Kidney glomerular epithelial cell (primary cell): ENCODE measurements around the gene DRD2.

ENCODE experiments used
- DNase-seq: peaks from one replicate; lab custom pipeline; 2025; lab: John Stamatoyannopoulos, UW

DRD2 gene

GRCh38 chr11:113400631-113401230, 74.5 kb downstream of the DRD2 start:
- no peak for DNase-seq

GRCh38 chr11:113398669-113399430, 76.3 kb downstream of the DRD2 start:
- no peak for DNase-seq

- DNase-seq = no peak
Measured at GRCh38 chr11:113397821-113398220, 77.4 kb downstream of the DRD2 start.

- DNase-seq = no peak
Measured at GRCh38 chr11:113397212-113397611, 78.0 kb downstream of the DRD2 start.

- DNase-seq = no peak
Measured at GRCh38 chr11:113396690-113397089, 78.5 kb downstream of the DRD2 start.

- no peak for DNase-seq
Measured at GRCh38 chr11:113395782-113396336, 79.3 kb downstream of the DRD2 start.

GRCh38 chr11:113394919-113395318, 80.3 kb downstream of the DRD2 start:
- DNase-seq = no peak

GRCh38 chr11:113393501-113393985, 81.7 kb downstream of the DRD2 start:
- DNase-seq = no peak

GRCh38 chr11:113392236-113392921, 82.8 kb downstream of the DRD2 start:
- DNase-seq = no peak

GRCh38 chr11:113389272-113389671, 85.9 kb downstream of the DRD2 start:
- no peak for DNase-seq

GRCh38 chr11:113387605-113388211, 87.5 kb downstream of the DRD2 start, which contains the start of gene ANKK1:
ANKK1 (plus strand) TSS chr11:113387779; CDS start chr11:113387885, 106 bp downstream.
- DNase-seq = no peak

- no peak for DNase-seq
Measured at GRCh38 chr11:113386866-113387265, 88.3 kb downstream of the DRD2 start.

GRCh38 chr11:113385749-113386148, 89.4 kb downstream of the DRD2 start:
- no peak for DNase-seq

GRCh38 chr11:113384551-113384950, 90.6 kb downstream of the DRD2 start:
- no peak for DNase-seq

- DNase-seq = no peak
Measured at GRCh38 chr11:113382121-113382520, 93.1 kb downstream of the DRD2 start.

GRCh38 chr11:113378692-113379091, 96.5 kb downstream of the DRD2 start:
- no peak for DNase-seq

- DNase-seq = no peak
Measured at GRCh38 chr11:113377681-113378412, 97.4 kb downstream of the DRD2 start.

GRCh38 chr11:113376156-113376555, 99.0 kb downstream of the DRD2 start:
- no peak for DNase-seq

- no peak for DNase-seq
Measured at GRCh38 chr11:113375402-113375801, 99.8 kb downstream of the DRD2 start.

GRCh38 chr11:113373981-113374560, 101.1 kb downstream of the DRD2 start:
- no peak for DNase-seq

- no peak for DNase-seq
Measured at GRCh38 chr11:113373306-113373705, 101.9 kb downstream of the DRD2 start.
